HG02885 (cell line): ENCODE measurements around the gene AGAP3.
"Not testable (repeated sequence)": the region's sequence is repeated elsewhere in the genome, so short reads cannot be mapped to it uniquely, and the experiment has no call there.

Experiments
- ATAC-seq: cut with Tn5 transposase; IDR thresholded peaks from one replicate; pipeline ENCODE4 v1.9.1; 2021; ENCODE audit warnings: mild to moderate bottlenecking; ENCODE audit not compliant: unreplicated experiment, poor library complexity

Gene AGAP3

DNA sequence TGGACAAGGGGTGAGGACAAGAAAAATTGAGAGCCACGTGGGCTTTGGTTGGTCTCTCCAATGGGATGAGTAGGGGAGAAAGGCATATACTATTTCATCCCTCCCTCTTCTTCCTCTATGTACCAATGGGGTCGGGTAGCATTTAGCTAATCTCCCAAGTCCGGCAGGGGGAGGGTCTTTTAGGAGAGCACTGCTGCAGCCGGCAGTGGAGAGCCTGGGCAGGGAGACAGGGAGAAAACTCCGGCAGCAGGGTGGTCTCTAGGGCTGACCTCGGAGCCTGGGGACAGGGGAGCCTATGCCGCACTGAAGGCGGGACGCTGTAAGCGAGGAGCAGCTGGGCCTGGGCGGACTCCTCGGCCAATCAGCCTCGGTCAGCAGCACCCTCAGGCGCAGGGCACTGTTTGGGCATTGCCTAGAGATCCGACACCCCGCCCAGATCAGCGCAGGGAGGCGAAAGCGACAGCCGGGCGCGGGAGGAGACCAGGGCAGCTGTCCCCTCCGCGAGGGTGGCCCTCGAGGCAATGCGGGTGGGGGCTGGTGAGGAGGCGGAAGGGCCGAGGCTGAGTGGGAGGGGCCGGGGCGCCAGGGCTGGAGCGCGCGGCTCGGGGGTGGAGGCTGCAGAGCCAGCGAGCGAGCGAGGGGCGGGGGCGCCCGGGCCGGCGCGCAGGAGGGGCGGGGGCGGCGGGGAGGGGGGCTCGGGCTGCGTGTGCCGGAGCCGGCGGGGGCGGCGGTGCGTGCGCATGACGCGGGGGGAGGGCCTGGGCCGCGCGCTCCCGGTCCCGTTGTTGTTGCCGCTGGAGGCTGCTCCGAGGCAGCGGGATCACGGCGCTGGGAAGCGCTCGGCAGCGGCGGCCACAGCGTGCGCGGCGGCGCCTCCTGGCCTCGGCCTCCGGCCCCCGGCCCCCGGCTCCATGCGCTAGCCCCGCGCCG lies at the start of gene AGAP3:
Gene AGAP3 (plus strand): TSS at position 785 of the 930 bp plus-strand sequence. CDS start 267 bp downstream, outside the sequence.
- ATAC-seq: peak; percentile 52

GRCh38 chr7:151038951-151039849 lies 47.1 kb upstream of the AGAP3 start:
- no peak for ATAC-seq

DNA sequence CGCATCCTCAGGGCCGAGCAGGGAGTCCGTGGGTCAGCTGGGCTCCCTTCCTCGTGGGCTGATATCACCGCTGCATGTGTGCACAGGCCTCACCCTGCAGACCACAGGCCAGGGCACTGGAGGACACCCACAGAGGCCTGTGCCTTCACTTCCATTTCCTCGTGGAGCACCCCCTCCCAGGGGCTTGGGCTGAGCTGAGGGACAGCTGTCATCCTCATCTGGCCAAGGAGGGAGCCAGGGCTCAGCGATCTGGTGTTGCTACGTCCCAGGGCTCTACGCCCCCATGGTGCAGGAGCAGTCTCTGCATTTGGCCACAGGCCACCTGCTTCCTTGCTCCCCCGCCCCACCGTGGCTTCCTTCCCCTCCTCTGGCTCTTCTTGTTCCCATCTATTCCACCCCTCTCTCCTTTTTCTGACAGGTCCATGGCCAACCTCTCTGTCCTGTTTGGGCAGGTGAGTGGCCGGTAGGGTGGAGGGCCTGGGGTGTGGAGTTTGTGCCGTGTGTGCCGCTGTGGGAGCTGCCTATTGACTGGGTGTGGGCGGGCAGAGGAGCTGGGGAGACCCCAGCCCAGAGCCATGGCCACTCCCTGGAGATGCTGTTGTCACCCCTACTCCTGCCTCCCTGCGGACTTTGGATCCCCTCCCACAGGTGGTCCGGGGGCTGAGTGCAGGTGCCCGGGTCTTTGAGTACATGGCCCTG lies 46.3 kb upstream of the AGAP3 start:
- no peak for ATAC-seq

GRCh38 chr7:151040616-151041375 lies 45.5 kb upstream of the AGAP3 start:
- no peak for ATAC-seq

GRCh38 chr7:151043449-151043848 lies 42.8 kb upstream of the AGAP3 start:
- not testable (repeated sequence) for ATAC-seq

DNA sequence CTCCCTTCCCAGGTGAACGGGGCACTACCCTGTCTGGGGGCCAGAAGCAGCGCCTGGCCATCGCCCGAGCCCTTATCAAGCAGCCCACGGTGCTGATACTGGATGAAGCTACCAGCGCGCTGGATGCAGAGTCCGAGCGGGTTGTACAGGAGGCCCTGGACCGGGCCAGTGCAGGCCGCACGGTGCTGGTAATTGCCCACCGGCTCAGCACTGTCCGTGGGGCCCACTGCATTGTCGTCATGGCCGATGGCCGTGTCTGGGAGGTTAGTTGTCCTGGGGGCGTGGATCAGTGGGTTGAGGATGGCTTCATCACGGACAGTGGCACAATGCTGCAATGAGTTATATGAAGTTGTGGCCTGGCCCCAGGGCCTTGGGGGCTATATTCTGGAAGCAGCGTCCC lies 42.3 kb upstream of the AGAP3 start:
- no peak for ATAC-seq

DNA sequence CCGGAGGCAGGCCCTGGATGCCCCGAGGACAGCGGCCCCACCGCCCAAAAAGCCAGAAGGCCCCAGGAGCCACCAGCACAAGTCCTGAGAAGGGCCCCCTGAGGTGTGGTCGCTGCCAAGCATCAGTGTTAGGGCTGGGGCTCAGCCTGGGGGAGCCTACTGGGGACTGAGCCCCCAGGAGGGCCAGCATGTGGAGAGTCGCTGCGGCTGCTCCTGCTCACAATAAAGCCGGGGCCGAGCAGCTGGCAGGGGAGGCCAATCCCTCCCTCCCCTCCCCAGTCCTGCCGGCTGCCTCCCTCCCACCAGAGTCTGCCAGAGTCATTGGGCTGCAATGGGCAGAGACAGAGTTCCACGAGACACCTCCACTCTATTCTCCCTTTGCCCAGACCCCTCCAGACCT lies 41.0 kb upstream of the AGAP3 start:
- no peak for ATAC-seq

GRCh38 chr7:151045967-151046366 lies 40.3 kb upstream of the AGAP3 start:
- no peak for ATAC-seq

- ATAC-seq: no peak
Observed at GRCh38 chr7:151046603-151047573, 39.4 kb upstream of the AGAP3 start.

- no peak for ATAC-seq
Observed at GRCh38 chr7:151047976-151048815, 38.1 kb upstream of the AGAP3 start, which contains the start of gene ASIC3. Gene ASIC3 (plus strand): TSS chr7:151048531. CDS start chr7:151048886, 355 bp downstream.

GRCh38 chr7:151048911-151049463 lies 37.3 kb upstream of the AGAP3 start:
- no peak for ATAC-seq

- no peak for ATAC-seq
Observed at GRCh38 chr7:151051108-151051507, 35.2 kb upstream of the AGAP3 start.

- no peak for ATAC-seq
Observed at GRCh38 chr7:151053096-151053495, 33.2 kb upstream of the AGAP3 start.

DNA sequence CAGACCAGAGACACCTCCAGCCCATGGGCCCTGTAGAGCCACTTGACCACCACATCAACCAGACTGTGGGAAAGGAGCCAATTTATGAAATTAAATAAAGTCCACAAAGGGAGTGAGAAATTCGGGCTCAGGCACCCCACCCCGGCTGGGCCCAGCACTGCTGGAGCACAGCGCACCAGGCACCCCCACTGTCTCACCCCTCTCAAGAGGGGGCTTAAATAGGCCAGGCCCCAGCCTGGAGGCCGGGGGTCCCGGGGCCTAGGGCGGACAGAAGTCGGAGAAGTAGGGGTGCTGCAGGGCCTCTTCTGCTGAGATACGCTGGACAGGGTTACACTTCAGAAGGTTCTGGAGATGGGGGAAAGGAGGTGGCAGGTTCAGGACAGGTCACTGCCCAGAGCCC lies 32.5 kb upstream of the AGAP3 start:
- no peak for ATAC-seq

DNA sequence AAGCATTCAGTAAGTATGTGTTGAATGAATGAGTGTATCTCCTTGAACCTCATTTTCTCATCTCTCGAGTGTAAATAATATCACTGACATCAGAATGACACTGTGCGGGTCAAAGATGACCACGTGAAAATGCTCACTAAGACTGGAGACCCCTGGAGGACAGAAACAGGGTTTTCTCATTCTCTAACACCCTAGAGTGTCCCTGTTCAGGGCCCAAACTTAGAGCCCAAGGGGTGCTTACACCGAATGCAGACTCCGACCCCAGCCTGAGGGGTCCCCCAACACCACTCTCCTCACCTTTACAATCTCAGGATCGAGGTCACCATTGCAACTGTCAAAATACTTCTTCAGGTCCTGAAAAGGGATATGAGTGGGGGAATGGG lies 30.0 kb upstream of the AGAP3 start:
- ATAC-seq: no peak

DNA sequence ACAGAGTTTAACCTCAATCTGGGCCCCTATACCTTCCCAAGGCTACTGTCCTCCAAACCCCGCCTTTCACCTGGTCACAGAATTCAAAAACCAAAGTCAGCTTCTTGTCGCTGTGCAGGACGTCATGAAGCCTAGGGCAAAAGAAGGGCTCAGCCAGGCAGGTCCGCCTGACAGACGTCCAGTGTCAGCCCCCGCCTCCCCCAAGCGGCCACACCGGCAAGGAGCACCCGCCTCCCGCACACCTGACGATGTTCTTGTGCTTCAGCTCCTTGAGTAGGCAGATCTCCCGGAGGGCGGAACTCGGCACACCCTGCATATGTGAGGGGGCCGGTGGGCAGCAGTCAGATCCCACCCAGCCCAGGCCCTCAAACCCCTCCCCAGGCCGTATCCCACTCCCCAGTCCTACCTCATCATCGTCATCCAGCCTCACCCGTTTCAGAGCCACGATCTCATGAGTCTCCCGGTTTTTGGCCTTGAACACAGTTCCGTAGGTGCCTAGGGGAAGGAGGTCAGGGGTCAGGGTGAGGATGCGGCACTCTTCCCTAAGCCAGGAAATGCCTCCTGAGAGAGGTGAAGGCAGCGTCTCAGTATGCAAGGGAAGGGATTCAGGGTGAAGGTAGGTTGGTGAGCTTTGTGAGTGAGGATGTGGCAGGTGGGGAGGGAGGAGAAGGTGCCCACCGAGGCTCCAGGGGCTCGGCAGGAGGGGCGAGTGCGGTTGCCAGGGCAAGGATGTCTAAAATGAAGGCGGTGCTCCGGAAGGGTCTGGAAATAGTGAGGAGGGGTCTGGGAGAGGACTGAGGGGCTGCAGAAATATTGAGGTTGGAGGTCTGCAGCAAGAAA lies 29.4 kb upstream of the AGAP3 start:
- no peak for ATAC-seq
